Measurements from ENCODE around the gene OPN5.

Gene OPN5

DNA sequence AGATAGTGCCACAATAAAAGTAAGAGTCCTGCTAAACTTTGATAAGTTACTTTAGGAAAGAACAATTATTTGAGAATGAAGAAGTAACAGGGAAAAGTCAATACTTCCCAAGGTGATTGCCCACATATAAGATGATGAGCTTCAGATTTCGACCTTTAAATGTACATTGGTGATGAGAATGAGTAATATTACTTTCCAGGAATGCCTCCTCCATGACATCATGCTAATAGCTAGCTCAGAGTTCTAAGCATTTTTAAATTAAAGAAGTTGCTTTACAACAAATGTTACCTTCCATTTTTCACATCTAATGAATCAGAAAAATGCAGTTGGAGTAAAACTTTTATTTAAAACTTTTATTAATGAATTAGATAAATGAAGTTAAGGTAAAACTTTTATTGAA is 22.5 kb upstream of the OPN5 start:
- Histone ChIP-seq H3K4me1 (ENCODE audit: control insufficient read depth, insufficient read depth, low read length) (no peaks in the 10 kb centered on the region), H3K27me3 (ENCODE audit: control insufficient read depth, insufficient read depth, low read length) (no peaks in the 10 kb centered on the region), H3K4me3 (ENCODE audit: low read depth, low read length) (no peak overlapping the region), H3K9me3 (ENCODE audit: control insufficient read depth, insufficient read depth, low read length) (no peaks in the 10 kb centered on the region), H3K9ac (ENCODE audit: low read depth, low read length) (no peak overlapping the region), H3K27ac (ENCODE audit: low read depth, low read length) (no peak overlapping the region), H3K36me3 (ENCODE audit: control insufficient read depth, insufficient read depth, low read length) (no peaks in the 10 kb centered on the region)

DNA sequence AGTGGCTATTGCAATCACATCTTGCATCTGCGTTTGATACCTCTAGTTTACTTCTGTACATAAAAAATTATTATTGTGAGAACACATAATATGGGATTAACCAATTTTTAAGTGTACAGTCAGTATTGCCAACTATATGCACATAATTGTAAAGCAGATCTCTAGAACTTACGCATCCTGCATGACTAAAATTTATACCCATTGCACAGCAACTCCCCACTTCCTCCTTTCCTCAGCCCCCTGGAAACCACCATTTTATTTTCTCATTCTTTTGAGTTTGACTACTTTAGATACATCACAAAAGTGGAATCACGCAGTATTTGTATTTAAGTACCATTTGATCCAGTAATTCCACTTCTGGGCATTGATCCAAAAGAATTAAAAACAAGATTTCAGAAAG is 19.3 kb upstream of the OPN5 start:
- H3K27me3 ChIP-seq (ENCODE audit: control insufficient read depth, insufficient read depth, low read length), result no peaks in the 10 kb centered on the region
- no peak overlapping the region for H3K9ac ChIP-seq (ENCODE audit: low read depth, low read length)
- no peaks in the 10 kb centered on the region for H3K36me3 ChIP-seq (ENCODE audit: control insufficient read depth, insufficient read depth, low read length)
- no peaks in the 10 kb centered on the region for H3K9me3 ChIP-seq (ENCODE audit: control insufficient read depth, insufficient read depth, low read length)
- no peaks in the 10 kb centered on the region for H3K4me1 ChIP-seq (ENCODE audit: control insufficient read depth, insufficient read depth, low read length)
- no peak overlapping the region for H3K4me3 ChIP-seq (ENCODE audit: low read depth, low read length)
- no peak overlapping the region for H3K27ac ChIP-seq (ENCODE audit: low read depth, low read length)

DNA sequence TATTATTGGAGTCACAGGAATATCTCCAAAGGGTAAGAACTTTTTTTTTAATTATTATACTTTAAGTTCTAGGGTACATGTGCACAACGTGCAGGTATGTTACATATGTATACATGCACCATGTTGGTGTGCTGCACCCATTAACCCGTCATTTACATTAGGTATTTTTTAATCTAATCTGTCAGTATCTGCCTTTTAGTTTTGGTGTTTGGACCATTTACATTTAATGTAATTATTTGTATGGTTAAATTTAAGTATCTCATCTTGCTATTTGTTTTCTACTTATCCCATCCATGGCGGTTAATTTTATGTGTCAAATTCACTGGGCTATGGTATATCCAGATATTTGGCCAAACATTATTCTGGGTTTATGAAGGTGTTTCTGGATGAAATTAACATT is 15.4 kb upstream of the OPN5 start:
- Histone ChIP-seq H3K9ac (ENCODE audit: low read depth, low read length) (no peak overlapping the region), H3K27me3 (ENCODE audit: control insufficient read depth, insufficient read depth, low read length) (no peaks in the 10 kb centered on the region), H3K4me3 (ENCODE audit: low read depth, low read length) (no peak overlapping the region), H3K27ac (ENCODE audit: low read depth, low read length) (no peak overlapping the region), H3K4me1 (ENCODE audit: control insufficient read depth, insufficient read depth, low read length) (no peaks in the 10 kb centered on the region), H3K9me3 (ENCODE audit: control insufficient read depth, insufficient read depth, low read length) (no peaks in the 10 kb centered on the region), H3K36me3 (ENCODE audit: control insufficient read depth, insufficient read depth, low read length) (no peaks in the 10 kb centered on the region)

DNA sequence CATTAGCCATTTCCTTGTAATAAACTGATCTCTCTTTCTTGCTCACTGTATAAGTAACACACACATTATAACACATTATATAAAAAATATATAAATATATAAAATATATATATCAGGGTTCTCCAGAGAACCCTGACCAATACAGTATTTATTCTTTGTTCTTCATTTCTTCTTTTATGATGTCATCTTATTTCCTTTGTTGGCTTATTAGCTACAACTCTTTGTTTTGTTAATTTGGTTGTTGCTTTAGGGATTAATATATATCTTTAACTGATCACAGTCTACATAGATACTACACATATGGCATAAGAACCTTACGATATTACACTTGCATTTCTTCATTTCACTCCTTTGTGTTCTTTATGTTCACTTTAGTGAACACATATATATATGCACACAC is 14.7 kb upstream of the OPN5 start:
- H3K36me3 ChIP-seq (ENCODE audit: control insufficient read depth, insufficient read depth, low read length), result no peaks in the 10 kb centered on the region
- no peak overlapping the region for H3K4me3 ChIP-seq (ENCODE audit: low read depth, low read length)
- H3K9ac ChIP-seq (ENCODE audit: low read depth, low read length), result no peak overlapping the region

DNA sequence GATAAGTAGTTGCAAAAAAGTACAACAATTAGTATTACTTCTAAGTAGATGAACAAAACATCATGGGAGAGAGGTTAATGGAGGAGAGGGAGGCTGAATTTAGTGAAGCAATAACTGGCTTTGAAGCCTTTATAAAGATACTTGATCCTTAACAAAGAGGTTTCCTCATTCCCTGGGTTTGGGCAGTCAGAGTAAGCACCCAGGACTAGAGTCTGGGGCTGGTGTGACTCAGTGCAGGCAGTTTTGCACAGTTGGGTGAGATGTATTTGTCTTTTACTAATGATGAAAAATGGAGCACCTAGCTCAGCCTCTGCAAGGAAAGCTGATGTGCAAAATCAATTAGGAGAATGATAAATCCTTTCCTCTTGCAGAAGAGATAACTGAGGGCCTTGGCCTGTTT is 11.8 kb upstream of the OPN5 start:
- no peak overlapping the region for H3K9ac ChIP-seq (ENCODE audit: low read depth, low read length)

More for the DNA sequence above, 14.7 kb upstream of the OPN5 start:
- no peak overlapping the region for H3K27ac ChIP-seq (ENCODE audit: low read depth, low read length)
- no peaks in the 10 kb centered on the region for H3K4me1 ChIP-seq (ENCODE audit: control insufficient read depth, insufficient read depth, low read length)
- no peaks in the 10 kb centered on the region for H3K9me3 ChIP-seq (ENCODE audit: control insufficient read depth, insufficient read depth, low read length)
- no peaks in the 10 kb centered on the region for H3K27me3 ChIP-seq (ENCODE audit: control insufficient read depth, insufficient read depth, low read length)

DNA sequence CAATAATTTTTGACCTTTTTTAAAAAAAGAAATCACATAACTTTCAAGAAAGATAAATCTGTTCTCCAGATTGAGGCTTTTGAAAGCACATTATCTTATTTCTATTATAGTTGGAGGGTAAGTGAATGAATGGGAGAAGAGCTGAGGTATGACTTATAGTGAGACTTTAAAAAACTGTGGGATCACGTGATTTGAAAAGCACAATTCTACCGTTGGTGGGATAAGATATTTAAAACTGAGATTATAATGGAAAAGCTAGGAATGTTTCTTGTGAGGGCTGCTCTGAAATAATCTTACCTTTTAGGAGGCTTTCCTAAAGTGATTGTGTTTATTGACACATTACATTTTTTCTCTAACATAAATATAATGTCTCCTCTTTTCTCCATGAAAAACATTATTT is 9.5 kb upstream of the OPN5 start:
- H3K4me3 ChIP-seq (ENCODE audit: low read depth, low read length), result no peak overlapping the region

More for the DNA sequence above, 11.8 kb upstream of the OPN5 start:
- Histone ChIP-seq H3K4me3 (ENCODE audit: low read depth, low read length) (no peak overlapping the region), H3K27me3 (ENCODE audit: control insufficient read depth, insufficient read depth, low read length) (no peaks in the 10 kb centered on the region), H3K9me3 (ENCODE audit: control insufficient read depth, insufficient read depth, low read length) (no peaks in the 10 kb centered on the region), H3K27ac (ENCODE audit: low read depth, low read length) (no peak overlapping the region), H3K36me3 (ENCODE audit: control insufficient read depth, insufficient read depth, low read length) (no peaks in the 10 kb centered on the region), H3K4me1 (ENCODE audit: control insufficient read depth, insufficient read depth, low read length) (no peaks in the 10 kb centered on the region)

DNA sequence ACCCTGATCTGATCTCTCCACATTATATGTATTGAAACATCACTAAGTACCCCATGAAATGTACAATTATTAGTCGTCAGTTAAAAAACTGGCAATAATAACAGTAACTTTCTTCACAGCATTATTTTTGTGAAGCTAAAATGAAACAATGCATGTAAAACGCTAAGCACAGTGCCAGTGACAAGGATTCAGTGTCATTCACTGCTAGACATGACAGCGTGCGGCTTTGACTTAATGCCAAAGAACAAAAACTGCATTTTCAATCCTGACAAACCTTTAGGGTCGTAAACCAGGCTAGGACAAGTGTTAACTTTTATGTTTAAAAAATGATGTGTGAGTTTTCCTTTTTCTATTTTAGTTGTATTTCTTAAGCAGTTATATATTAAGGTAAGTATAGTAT is 8.8 kb upstream of the OPN5 start:
- no peak overlapping the region for H3K4me3 ChIP-seq (ENCODE audit: low read depth, low read length)
- no peaks in the 10 kb centered on the region for H3K36me3 ChIP-seq (ENCODE audit: control insufficient read depth, insufficient read depth, low read length)
- H3K9ac ChIP-seq (ENCODE audit: low read depth, low read length), result no peak overlapping the region
- no peak overlapping the region for H3K27ac ChIP-seq (ENCODE audit: low read depth, low read length)
- H3K9me3 ChIP-seq (ENCODE audit: control insufficient read depth, insufficient read depth, low read length), result no peaks in the 10 kb centered on the region
- no peaks in the 10 kb centered on the region for H3K4me1 ChIP-seq (ENCODE audit: control insufficient read depth, insufficient read depth, low read length)
- no peaks in the 10 kb centered on the region for H3K27me3 ChIP-seq (ENCODE audit: control insufficient read depth, insufficient read depth, low read length)

More for the DNA sequence above, 9.5 kb upstream of the OPN5 start:
- Histone ChIP-seq H3K9me3 (ENCODE audit: control insufficient read depth, insufficient read depth, low read length) (no peaks in the 10 kb centered on the region), H3K36me3 (ENCODE audit: control insufficient read depth, insufficient read depth, low read length) (no peaks in the 10 kb centered on the region), H3K4me1 (ENCODE audit: control insufficient read depth, insufficient read depth, low read length) (no peaks in the 10 kb centered on the region), H3K27ac (ENCODE audit: low read depth, low read length) (no peak overlapping the region), H3K27me3 (ENCODE audit: control insufficient read depth, insufficient read depth, low read length) (no peaks in the 10 kb centered on the region), H3K9ac (ENCODE audit: low read depth, low read length) (no peak overlapping the region)

DNA sequence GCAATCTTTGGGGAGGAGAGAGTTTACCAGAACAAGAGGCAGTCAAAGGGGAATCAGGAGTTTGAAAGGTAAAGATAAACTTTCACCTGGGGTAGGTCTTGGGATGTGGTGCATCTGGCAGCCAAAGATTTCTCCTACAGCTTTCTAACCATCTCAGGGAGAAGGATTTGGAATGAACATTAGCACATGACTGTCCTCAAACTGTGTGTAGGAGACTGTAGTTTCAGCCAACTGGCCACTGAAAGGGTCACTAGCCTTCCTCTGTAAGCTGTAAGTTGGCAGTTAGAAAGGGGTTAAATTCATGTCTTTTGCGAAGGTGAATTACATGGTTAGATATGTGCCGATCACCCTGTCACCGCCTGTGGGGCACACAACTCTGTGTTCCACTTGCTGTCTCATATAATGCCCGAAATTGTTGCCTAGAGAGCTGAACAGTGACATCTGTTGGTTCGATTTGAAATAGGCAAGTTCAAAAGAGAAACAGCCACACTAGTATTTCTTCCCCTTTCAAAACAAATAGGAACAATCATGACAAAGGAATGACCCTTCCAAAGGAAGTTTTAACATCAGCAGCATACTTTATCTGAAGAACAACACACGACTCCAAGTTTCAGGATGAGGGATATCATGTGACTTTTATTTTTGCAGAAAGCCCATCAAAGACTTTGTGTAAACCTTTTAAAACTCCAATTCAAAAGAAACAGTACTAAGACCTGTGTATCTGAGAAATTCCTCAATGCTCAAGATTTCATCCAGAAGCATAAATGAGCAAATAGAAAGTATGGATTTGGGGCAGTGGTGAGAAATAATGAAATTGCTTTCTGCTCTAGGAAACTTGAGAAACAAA is 1.1 kb upstream of the OPN5 start:
- no peaks in the 10 kb centered on the region for H3K9me3 ChIP-seq (ENCODE audit: control insufficient read depth, insufficient read depth, low read length)
- no peak overlapping the region for H3K9ac ChIP-seq (ENCODE audit: low read depth, low read length)
- no peak overlapping the region for H3K27ac ChIP-seq (ENCODE audit: low read depth, low read length)
- no peaks in the 10 kb centered on the region; the same call in 1 of the 2 replicates for H3K27me3 ChIP-seq (ENCODE audit: control insufficient read depth, insufficient read depth, low read length)
- H3K4me1 ChIP-seq (ENCODE audit: control insufficient read depth, insufficient read depth, low read length), result peaks cover 4% of the 10 kb centered on the region
- H3K4me3 ChIP-seq (ENCODE audit: low read depth, low read length), result no peak overlapping the region
- no peaks in the 10 kb centered on the region for H3K36me3 ChIP-seq (ENCODE audit: control insufficient read depth, insufficient read depth, low read length)

DNA sequence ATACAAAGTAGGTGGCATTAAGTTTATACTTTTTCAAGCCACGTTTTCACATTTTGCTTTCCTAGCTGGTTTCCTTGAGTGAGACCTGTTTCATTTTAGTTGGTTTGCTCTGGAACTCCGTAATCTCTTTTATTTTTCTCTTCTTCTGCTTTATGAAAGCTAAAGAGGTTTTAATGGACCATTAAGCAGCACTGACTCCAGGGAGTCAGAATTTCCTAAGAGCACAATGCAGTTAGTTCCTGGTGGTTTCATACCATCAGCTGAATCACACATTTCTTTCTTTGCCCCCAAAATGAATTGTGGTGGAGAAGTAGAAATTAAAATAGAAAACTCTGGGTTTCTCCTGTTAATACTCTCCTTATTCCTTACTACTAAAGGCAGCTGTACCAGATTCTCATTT is 3.4 kb downstream of the OPN5 start:
- no peaks in the 10 kb centered on the region for H3K36me3 ChIP-seq (ENCODE audit: control insufficient read depth, insufficient read depth, low read length)
- no peak overlapping the region for H3K27ac ChIP-seq (ENCODE audit: low read depth, low read length)
- peaks cover 21% of the 10 kb centered on the region for H3K27me3 ChIP-seq (ENCODE audit: control insufficient read depth, insufficient read depth, low read length)
- H3K9me3 ChIP-seq (ENCODE audit: control insufficient read depth, insufficient read depth, low read length), result no peaks in the 10 kb centered on the region
- no peak overlapping the region for H3K4me3 ChIP-seq (ENCODE audit: low read depth, low read length)
- H3K4me1 ChIP-seq (ENCODE audit: control insufficient read depth, insufficient read depth, low read length), result peaks cover 25% of the 10 kb centered on the region
- H3K9ac ChIP-seq (ENCODE audit: low read depth, low read length), result no peak overlapping the region

DNA sequence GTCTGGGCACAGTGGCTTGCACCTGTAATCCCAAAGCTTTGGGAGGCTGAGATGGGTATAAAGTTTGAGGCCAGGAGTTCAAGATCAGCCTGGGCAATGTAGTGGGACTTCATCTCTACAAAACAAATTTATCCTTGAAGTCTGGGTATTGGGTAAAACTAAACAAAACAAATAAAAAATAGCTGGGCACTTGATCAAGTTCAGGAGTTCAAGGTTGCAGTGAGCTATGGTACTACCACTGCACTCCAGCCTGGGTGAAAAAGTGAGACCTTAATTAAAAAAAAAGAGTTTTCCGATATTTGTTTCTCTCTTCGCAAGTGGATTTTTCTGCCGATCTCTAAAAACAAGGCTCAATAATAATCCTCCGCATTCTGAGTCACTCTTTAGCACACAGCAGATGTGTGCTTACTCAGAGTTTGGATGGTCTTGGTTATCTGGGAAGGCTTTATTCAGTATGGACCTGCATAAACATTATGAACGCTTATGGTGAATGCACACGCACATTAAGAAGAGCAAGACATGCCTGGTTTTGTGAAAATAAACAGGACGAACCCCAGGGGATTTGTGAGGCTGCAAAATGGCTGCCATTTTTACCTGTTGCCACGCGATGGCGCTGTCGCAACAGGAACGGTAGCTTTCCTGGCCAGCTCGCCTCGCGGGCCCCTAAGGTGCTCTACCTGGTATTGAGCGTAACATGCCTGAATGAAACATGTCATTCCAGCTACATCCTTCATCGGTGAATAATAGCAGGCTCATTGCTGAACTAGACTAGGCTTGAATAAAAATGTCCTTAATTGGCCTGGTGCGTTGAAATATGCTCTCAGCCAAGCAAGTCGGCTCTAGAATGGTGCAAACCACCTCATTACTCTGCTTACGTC is 6.0 kb downstream of the OPN5 start:
- no peaks in the 10 kb centered on the region for H3K36me3 ChIP-seq (ENCODE audit: control insufficient read depth, insufficient read depth, low read length)
- no peak overlapping the region for H3K9ac ChIP-seq (ENCODE audit: low read depth, low read length)
- no peaks in the 10 kb centered on the region for H3K9me3 ChIP-seq (ENCODE audit: control insufficient read depth, insufficient read depth, low read length)
- no peak overlapping the region for H3K27ac ChIP-seq (ENCODE audit: low read depth, low read length)
- no peak overlapping the region for H3K4me3 ChIP-seq (ENCODE audit: low read depth, low read length)
- H3K4me1 ChIP-seq (ENCODE audit: control insufficient read depth, insufficient read depth, low read length), result peaks cover 29% of the 10 kb centered on the region
- H3K27me3 ChIP-seq (ENCODE audit: control insufficient read depth, insufficient read depth, low read length), result peaks cover 43% of the 10 kb centered on the region

DNA sequence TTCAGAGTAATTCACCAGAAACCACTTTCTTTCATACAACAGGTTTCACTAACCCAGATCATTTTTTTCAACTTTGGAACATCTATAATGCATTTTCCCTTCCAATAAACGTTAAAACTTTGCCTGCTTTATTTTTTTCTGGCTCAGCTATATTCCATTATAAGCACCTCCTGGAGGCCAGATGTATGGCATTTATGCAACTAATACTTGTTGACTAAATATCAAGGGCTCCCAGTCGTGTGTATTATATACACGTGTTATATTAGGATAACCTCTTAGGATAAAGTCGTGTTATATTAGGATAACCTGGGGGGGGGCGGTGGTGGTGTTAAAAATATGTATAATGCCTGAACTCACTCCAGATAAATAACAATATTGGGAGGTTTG is 6.7 kb downstream of the OPN5 start:
- Histone ChIP-seq H3K4me3 (ENCODE audit: low read depth, low read length) (no peak overlapping the region), H3K4me1 (ENCODE audit: control insufficient read depth, insufficient read depth, low read length) (peaks cover 29% of the 10 kb centered on the region), H3K9me3 (ENCODE audit: control insufficient read depth, insufficient read depth, low read length) (no peaks in the 10 kb centered on the region), H3K9ac (ENCODE audit: low read depth, low read length) (no peak overlapping the region), H3K36me3 (ENCODE audit: control insufficient read depth, insufficient read depth, low read length) (no peaks in the 10 kb centered on the region), H3K27ac (ENCODE audit: low read depth, low read length) (no peak overlapping the region), H3K27me3 (ENCODE audit: control insufficient read depth, insufficient read depth, low read length) (peaks cover 45% of the 10 kb centered on the region)
